Prostate gland (tissue), 2 donors: ENCODE measurements around the gene MMP2. TPM values are rescaled to one million over a fixed set of nuclear protein-coding genes. Genes with fewer than 3 reads are reported as not detected.

ENCODE experiments used
- DNase-seq: peaks from one replicate; pipeline ENCODE4 v3.0.0-alpha.2; 2019; ENCODE audit warnings: low spot score
- H3K27ac ChIP-seq, 2 donors: fragments of 200-600 bp; sonication (generic); 2 replicates each; pipeline ENCODE4 v1.5.1; 2017 to 2019
- H3K27me3 ChIP-seq: fragments of 200-600 bp; sonication (generic); replicated peaks from 2 replicates; pipeline ENCODE4 v1.5.1; 2019; ENCODE audit not compliant: insufficient read depth
- H3K36me3 ChIP-seq, 2 donors: fragments of 200-600 bp; sonication (generic); 1 replicate in 1 of 2; 2 replicates in 1 of 2; pipeline versions ENCODE4 v1.5.1 to v1.8.1; 2017 to 2019
- H3K4me1 ChIP-seq: fragments of 200-600 bp; sonication (generic); replicated peaks from 2 replicates; pipeline ENCODE4 v1.5.1; 2019
- H3K4me3 ChIP-seq, 2 donors: fragments of 200-600 bp; sonication (generic); 2 replicates each; pipeline ENCODE4 v1.5.1; 2017 to 2019
- H3K9me3 ChIP-seq: fragments of 200-600 bp; sonication (generic); 2 replicates; pipeline ENCODE4 v1.5.1; 2017
- CTCF ChIP-seq, 4 experiments: fragments of 200-600 bp in 2 of 4; fragments of 450-650 bp in 2 of 4; sonication (generic) in 2 of 4; IDR thresholded peaks; 1 replicate in 3 of 4; 2 replicates in 1 of 4; pipeline ENCODE4 v1.5.1; 2016 to 2019; ENCODE audit warnings: antibody characterized with exemption in 4 of 4, mild to moderate bottlenecking in 2 of 4, moderate library complexity in 2 of 4
- POLR2A ChIP-seq: fragments of 450-650 bp; IDR thresholded peaks from one replicate; pipeline ENCODE4 v1.6.1; 2016; ENCODE audit warnings: antibody characterized with exemption, mild to moderate bottlenecking
- POLR2AphosphoS5 ChIP-seq: sonication (generic); formaldehyde crosslinking; IDR thresholded peaks from one replicate; pipeline ENCODE4 v1.6.1; 2017; ENCODE audit warnings: antibody characterized with exemption
- WGBS: methylation state at CpG from one replicate; pipeline ENCODE4 v1.1.5; 2018; 5-methylcytosine and 5-hydroxymethylcytosine counted together
- intact Hi-C: fragments of 100-400 bp; cut with DNase I; formaldehyde crosslinking; loops from one replicate; pipeline ENCODE4 v1.14.2; 2022
- total RNA-seq, 2 donors: library from RNA; depleted of rRNA; stranded (reverse); fragments of >200 nt; gene quantifications; one replicate each; pipeline ENCODE4 v1.1.0, GENCODE V29; 2016

Gene MMP2
- total RNA-seq, 2 donors from 2014 or later = 22.9 to 175 TPM

GRCh38 chr16:55479430-55480140, 587 bp downstream of the MMP2 start:
- TF ChIP-seq CTCF (IDR thresholded peaks at IDR 0.05) = no peak
- TF ChIP-seq POLR2A = no peak
- TF ChIP-seq POLR2AphosphoS5 = no peak
- Histone ChIP-seq H3K4me1 (no peaks in the 10 kb centered on the region), H3K27me3 (no peaks in the 10 kb centered on the region), H3K9me3 (no peaks in the 10 kb centered on the region), H3K36me3 (no peaks in the 10 kb centered on the region), H3K27ac (peak overlapping the region; percentile 59 to 64), H3K4me3 (peak overlapping the region; percentile 40 to 44)
- DNase-seq = no peak
- WGBS = under 1% methylated on average over 31 of the region's 41 CpGs
- intact Hi-C loops = no loop called here

- under 1% methylated on average over 21 of the region's 25 CpGs for WGBS
- H3K9me3 ChIP-seq = no peaks in the 10 kb centered on the region
- no peaks in the 10 kb centered on the region for H3K27me3 ChIP-seq
- DNase-seq = peak; percentile 61
- TF ChIP-seq POLR2AphosphoS5 = peak; percentile 57
- no peak for TF ChIP-seq CTCF (IDR thresholded peaks at IDR 0.05)
- peak overlapping the region; percentile 40 to 64 for H3K27ac ChIP-seq
- H3K4me3 ChIP-seq = peak overlapping the region; percentile 40 to 44
- H3K36me3 ChIP-seq = no peaks in the 10 kb centered on the region
- intact Hi-C loops = no loop called here
- no peaks in the 10 kb centered on the region for H3K4me1 ChIP-seq
These were observed 1.2 kb downstream of the MMP2 start for GRCh38 chr16:55480228-55480655.

- Histone ChIP-seq H3K4me3 (peak overlapping the region; percentile 40 to 44), H3K27ac (peak overlapping the region; percentile 40 to 64), H3K36me3 (no peaks in the 10 kb centered on the region), H3K4me1 (no peaks in the 10 kb centered on the region), H3K9me3 (no peaks in the 10 kb centered on the region), H3K27me3 (no peaks in the 10 kb centered on the region)
- TF ChIP-seq POLR2A = no peak
- no peak for TF ChIP-seq POLR2AphosphoS5
- no peak for TF ChIP-seq CTCF (IDR thresholded peaks at IDR 0.05)
- intact Hi-C loops = no loop called here
- 75% methylated on average over 4 of the region's 4 CpGs for WGBS
- DNase-seq = no peak
These were observed 2.0 kb downstream of the MMP2 start for GRCh38 chr16:55481023-55481422.

GRCh38 chr16:55482056-55482455, 3.1 kb downstream of the MMP2 start:
- Histone ChIP-seq H3K4me1 (no peaks in the 10 kb centered on the region), H3K36me3 (no peaks in the 10 kb centered on the region), H3K4me3 (no peak overlapping the region), H3K27me3 (no peaks in the 10 kb centered on the region), H3K27ac (no peak overlapping the region), H3K9me3 (no peaks in the 10 kb centered on the region)
- WGBS = 68% methylated on average over 2 of the region's 2 CpGs
- no peak for DNase-seq
- intact Hi-C loops = no loop called here
- TF ChIP-seq POLR2AphosphoS5 (no peak), CTCF (IDR thresholded peaks at IDR 0.05) (no peak), POLR2A (no peak)
